Metanephros (tissue), 2 donors: Measurements from ENCODE around the gene MPZL3. TPM values are rescaled to one million over a fixed set of nuclear protein-coding genes. Genes with fewer than 3 reads are reported as not detected.

Source experiments
- small RNA-seq: library from RNA; depleted of rRNA; stranded (forward); fragments of <200 nt; gene quantifications from one replicate; pipeline ENCODE3, GENCODE V24; 2014; ENCODE audit warnings: low replicate concordance
- total RNA-seq: library from RNA; depleted of rRNA; stranded (reverse); fragments of >200 nt; gene quantifications from one replicate; pipeline ENCODE4 v1.2.3, GENCODE V29; 2014

Gene MPZL3, protein sequence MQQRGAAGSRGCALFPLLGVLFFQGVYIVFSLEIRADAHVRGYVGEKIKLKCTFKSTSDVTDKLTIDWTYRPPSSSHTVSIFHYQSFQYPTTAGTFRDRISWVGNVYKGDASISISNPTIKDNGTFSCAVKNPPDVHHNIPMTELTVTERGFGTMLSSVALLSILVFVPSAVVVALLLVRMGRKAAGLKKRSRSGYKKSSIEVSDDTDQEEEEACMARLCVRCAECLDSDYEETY
- total RNA-seq = 6.2 TPM

DNA sequence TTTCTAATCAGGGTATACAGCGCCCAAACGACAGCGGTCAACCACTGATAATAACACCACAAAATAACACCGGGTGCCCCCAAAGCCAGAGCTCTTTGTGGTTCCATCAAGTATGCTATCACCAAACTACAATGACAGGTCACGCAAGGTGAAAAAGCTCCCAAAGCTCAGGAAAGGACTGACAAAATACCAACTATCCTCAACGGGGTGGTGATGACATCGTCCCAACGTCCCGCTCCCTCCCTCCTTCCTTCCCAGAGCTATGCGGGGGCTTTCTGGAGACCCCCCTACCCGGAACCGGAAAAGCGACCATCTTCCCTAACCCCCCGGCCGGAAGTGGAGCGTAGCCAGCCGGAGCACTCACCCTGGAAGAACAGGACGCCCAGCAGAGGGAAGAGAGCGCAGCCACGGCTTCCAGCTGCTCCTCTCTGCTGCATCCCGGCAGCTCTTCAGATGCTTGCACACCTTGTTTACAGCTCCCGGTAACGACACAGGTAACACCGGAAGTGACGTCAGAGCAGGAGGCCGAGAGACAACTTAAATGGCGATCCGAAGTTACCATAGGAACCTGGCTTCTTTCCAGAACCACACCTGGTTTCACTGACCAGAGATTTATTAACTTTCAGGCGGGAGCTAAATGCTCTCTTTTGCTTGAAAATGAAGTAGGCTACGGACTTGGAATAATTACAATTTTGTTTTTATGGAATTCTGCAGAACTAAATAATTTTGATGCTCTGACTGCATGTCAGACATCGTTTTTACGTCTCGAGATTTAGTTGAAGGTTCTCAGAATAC is at the start of gene MPZL3:
TSS of gene MPZL3 (minus strand) at position 508 of the 795 bp plus-strand sequence. CDS start at position 437, 71 bp downstream.

DNA sequence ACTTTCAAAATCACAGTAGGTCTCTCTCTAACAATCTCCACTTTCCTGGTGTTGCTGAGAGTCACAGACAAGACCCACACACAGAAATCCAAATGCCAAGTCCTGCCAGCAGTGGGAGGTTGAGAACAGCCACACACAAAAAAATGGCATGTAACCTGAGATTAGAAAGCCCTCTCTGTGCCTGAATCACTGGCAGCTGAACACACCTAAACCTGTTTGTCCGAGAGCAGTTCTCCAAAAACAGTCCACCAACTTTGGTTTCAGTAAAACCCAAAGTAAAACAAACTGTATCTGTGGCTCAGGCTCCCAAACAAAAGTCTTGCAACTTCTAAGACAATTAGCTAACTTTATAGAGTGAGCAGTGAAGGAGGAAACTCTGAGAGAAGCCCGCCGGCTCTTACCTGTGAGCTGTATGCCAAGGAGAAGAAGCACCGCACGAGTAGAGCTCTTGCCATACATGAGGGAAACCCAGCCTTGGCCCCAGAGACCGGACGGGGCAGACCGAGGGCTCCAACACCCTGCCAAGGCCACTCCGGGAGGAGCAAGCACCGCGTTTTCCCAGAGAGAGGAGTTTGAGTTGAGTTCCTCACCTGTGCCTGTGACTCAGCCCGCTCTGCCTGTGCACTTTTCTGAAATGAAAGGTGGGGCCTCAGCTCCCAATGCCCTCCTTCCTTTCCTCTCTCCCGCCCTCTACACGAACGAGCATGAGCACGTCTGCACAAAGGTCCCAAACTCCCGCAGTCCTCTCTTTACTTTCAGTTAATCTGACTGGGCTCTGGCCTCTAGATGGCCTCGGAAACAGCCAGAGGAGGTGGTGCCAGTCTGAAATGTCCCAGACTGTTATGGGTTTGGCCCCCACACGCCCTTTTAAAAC is 11.8 kb upstream of the MPZL3 start, which contains the start of gene MPZL2:
TSS of gene MPZL2 (minus strand) at position 603 of the 874 bp plus-strand sequence. CDS start at position 459, 144 bp downstream.

DNA sequence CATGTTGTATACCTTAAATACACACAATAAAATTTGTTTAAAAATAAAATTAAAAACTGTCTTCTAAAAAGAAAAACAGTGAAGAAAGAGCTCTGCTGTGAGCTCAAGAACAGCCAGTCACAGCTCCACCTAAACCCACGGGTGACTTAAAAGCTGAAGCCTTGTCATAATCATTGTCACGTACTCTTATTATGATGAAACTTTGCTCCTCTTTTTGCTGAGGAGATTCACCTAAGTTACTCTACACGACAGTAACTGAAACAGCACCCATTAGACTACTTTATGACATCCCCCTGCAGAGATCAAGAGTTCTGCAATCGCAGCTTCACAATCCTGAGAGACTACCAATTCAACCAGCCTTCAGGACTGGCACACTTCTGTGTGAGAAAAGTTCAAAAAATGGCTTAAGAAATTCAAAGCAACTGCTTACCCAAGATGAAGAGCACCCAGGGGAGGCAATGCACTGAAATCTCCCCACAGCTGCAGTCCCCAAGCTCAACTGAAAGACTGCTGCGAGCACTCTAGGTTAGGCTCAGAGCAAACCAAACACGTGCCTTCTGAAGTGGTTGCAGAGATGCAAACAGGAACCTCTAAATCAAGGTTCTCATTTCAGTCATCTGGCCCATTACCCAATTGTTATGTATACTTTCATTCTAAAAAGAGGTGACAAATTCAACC is 27.5 kb downstream of the MPZL3 start, which contains the start of gene JAML:
TSS of gene JAML (minus strand) at position 501 of the 678 bp plus-strand sequence. CDS start 10,145 bp downstream, outside the sequence.

Small RNAs within 50 kb of the gene (small RNA-seq; reads per million reads assigned to genes)
- gene HSPE1P18 = not detected

Other genes with a start within 250 kb of the MPZL3 start
- gene TMPRSS4, start 175.3 kb downstream of the MPZL3 start, total RNA-seq = 13.7 TPM
- gene SMIM35, start 165.4 kb downstream of the MPZL3 start, total RNA-seq = not detected
- 2.0 TPM for gene SCN4B, start 99.5 kb downstream of the MPZL3 start, total RNA-seq
- gene SCN2B, start 75.7 kb downstream of the MPZL3 start, total RNA-seq = 3.2 TPM
- 11.2 TPM for gene JAML, start 27.4 kb downstream of the MPZL3 start, total RNA-seq
- gene MPZL2, start 11.9 kb upstream of the MPZL3 start, total RNA-seq = 16.9 TPM
- gene CD3E, start 52.4 kb upstream of the MPZL3 start, total RNA-seq = 0.82 TPM
- 1.4 TPM for gene CD3D, start 90.3 kb upstream of the MPZL3 start, total RNA-seq
- 0.47 TPM for gene CD3G, start 92.0 kb upstream of the MPZL3 start, total RNA-seq
- gene UBE4A, start 107.2 kb upstream of the MPZL3 start, total RNA-seq = 43.4 TPM
- 85.7 TPM for gene ATP5MG, start 149.2 kb upstream of the MPZL3 start, total RNA-seq
- 85.0 TPM for gene KMT2A, start 184.1 kb upstream of the MPZL3 start, total RNA-seq